Natural killer cell (primary cell): ENCODE results near the gene CLDN15. TPM values are rescaled to one million over a fixed set of nuclear protein-coding genes. Genes with fewer than 3 reads are reported as not detected.

ENCODE experiments used
- ATAC-seq, 3 donors: fragments of 150-1000 bp in 2 of 3; fragments of 200-7000 bp in 1 of 3; cut with Tn5 transposase; 1 replicate in 1 of 3; 2 replicates in 2 of 3; pipeline ENCODE4 v1.10.0; 2021; ENCODE audit warnings: mild to moderate bottlenecking in 2 of 3, moderate library complexity in 2 of 3
- DNase-seq, 2 donors: peaks; one replicate each; pipeline versions ENCODE4 v3.0.0 to v3.0.0-alpha.2; 2013 to 2021; ENCODE audit warnings: mixed read lengths in 1 of 2
- H3K27ac ChIP-seq: one replicate; pipeline ENCODE4 v1.5.1; 2013; ENCODE audit warnings: mild to moderate bottlenecking, low read length
- H3K27me3 ChIP-seq: one replicate; pipeline ENCODE4 v1.6.1; 2013; ENCODE audit warnings: low read length; ENCODE audit not compliant: control insufficient read depth, insufficient read depth
- H3K36me3 ChIP-seq: one replicate; pipeline ENCODE4 v1.6.1; 2013; ENCODE audit warnings: low read length; ENCODE audit not compliant: control insufficient read depth, insufficient read depth
- H3K4me1 ChIP-seq: one replicate; pipeline ENCODE4 v1.6.1; 2013; ENCODE audit warnings: low read length; ENCODE audit not compliant: control insufficient read depth, insufficient read depth
- H3K4me3 ChIP-seq: one replicate; pipeline ENCODE4 v1.5.1; 2013; ENCODE audit warnings: low read length
- H3K9me3 ChIP-seq: one replicate; pipeline ENCODE4 v1.6.1; 2013; ENCODE audit warnings: low read length; ENCODE audit not compliant: control insufficient read depth, insufficient read depth
- H3K27ac Mint-ChIP-seq, 2 donors: one replicate each; pipeline ENCODE4 v1.8.0; 2022; ENCODE audit warnings: mild to moderate bottlenecking in 2 of 2, mixed read lengths in 2 of 2, moderate library complexity in 1 of 2
- H3K27me3 Mint-ChIP-seq, 2 donors: one replicate each; pipeline ENCODE4 v1.8.0; 2022; ENCODE audit warnings: low read depth in 2 of 2, mixed read lengths in 2 of 2
- H3K36me3 Mint-ChIP-seq: one replicate; pipeline ENCODE4 v1.8.0; 2022; ENCODE audit warnings: mixed read lengths
- H3K4me1 Mint-ChIP-seq, 2 donors: one replicate each; pipeline ENCODE4 v1.8.0; 2022; ENCODE audit warnings: mixed read lengths in 2 of 2
- H3K4me3 Mint-ChIP-seq: one replicate; pipeline ENCODE4 v1.8.0; 2022; ENCODE audit warnings: mild to moderate bottlenecking, moderate library complexity, mixed read lengths
- H3K9me3 Mint-ChIP-seq, 2 donors: one replicate each; pipeline ENCODE4 v1.8.0; 2022; ENCODE audit warnings: mixed read lengths in 2 of 2
- CTCF ChIP-seq: fragments of 200-600 bp; IDR thresholded peaks from one replicate; pipeline ENCODE4 v1.8.0; 2022; ENCODE audit warnings: antibody characterized with exemption
- WGBS: methylation state at CpG from one replicate; pipeline ENCODE4 v1.1.7; 2013; ENCODE audit warnings: missing lambda C conversion rate; ENCODE audit not compliant: insufficient coverage; 5-methylcytosine and 5-hydroxymethylcytosine counted together
- intact Hi-C: fragments of 100-400 bp; cut with micrococcal nuclease; formaldehyde crosslinking; loops from one replicate; pipeline ENCODE4 v1.14.2; 2022
- total RNA-seq, 4 donors: library from RNA; stranded (reverse); fragments of 120-200 nt in 1 of 4; gene quantifications; one replicate each; pipeline versions ENCODE4 v1.2.3 to v1.2.4, GENCODE V29; 2013 to 2022

CLDN15 gene
- total RNA-seq, 3 donors from 2014 or later (not counting 1 experiment from before 2014, with no cell fraction given) = 13.7 to 22.0 (median 19.3) TPM

- Mint-ChIP-seq H3K9me3 (no peaks in the 10 kb centered on the region), H3K27ac (no peak overlapping the region), H3K36me3 (no peaks in the 10 kb centered on the region), H3K27me3 (peaks cover 0 to 6% of the 10 kb centered on the region in 2 donors), H3K4me1 (peaks cover 0 to 8% of the 10 kb centered on the region in 2 donors), H3K4me3 (no peak overlapping the region)
- no peaks in the 10 kb centered on the region for H3K36me3 ChIP-seq
- WGBS = 88% methylated on average over 24 of the region's 24 CpGs
- no peak overlapping the region for H3K4me3 ChIP-seq
- H3K27me3 ChIP-seq = no peaks in the 10 kb centered on the region
- no peak for TF ChIP-seq CTCF
- DNase-seq = no peak
- ATAC-seq = no peak
- H3K4me1 ChIP-seq = peaks cover 5% of the 10 kb centered on the region
- intact Hi-C loops = no loop called here
- no peaks in the 10 kb centered on the region for H3K9me3 ChIP-seq
- no peak overlapping the region for H3K27ac ChIP-seq
These were observed 41.1 kb upstream of the CLDN15 start for GRCh38 chr7:101278461-101279292.

- no peak for ATAC-seq
- no peaks in the 10 kb centered on the region for H3K27me3 ChIP-seq
- no peaks in the 10 kb centered on the region for H3K4me1 ChIP-seq
- Mint-ChIP-seq H3K4me1 (no peaks in the 10 kb centered on the region), H3K36me3 (no peaks in the 10 kb centered on the region), H3K27ac (no peak overlapping the region), H3K27me3 (peaks cover 9 to 11% of the 10 kb centered on the region in 2 donors), H3K4me3 (no peak overlapping the region), H3K9me3 (no peaks in the 10 kb centered on the region)
- H3K36me3 ChIP-seq = no peaks in the 10 kb centered on the region
- no peaks in the 10 kb centered on the region for H3K9me3 ChIP-seq
- no peak overlapping the region for H3K27ac ChIP-seq
- no peak for DNase-seq
- H3K4me3 ChIP-seq = no peak overlapping the region
- intact Hi-C loops = no loop called here
- WGBS = 75% methylated on average over 9 of the region's 9 CpGs
- no peak for TF ChIP-seq CTCF
These were observed 39.6 kb upstream of the CLDN15 start for GRCh38 chr7:101277155-101277554.

DNA sequence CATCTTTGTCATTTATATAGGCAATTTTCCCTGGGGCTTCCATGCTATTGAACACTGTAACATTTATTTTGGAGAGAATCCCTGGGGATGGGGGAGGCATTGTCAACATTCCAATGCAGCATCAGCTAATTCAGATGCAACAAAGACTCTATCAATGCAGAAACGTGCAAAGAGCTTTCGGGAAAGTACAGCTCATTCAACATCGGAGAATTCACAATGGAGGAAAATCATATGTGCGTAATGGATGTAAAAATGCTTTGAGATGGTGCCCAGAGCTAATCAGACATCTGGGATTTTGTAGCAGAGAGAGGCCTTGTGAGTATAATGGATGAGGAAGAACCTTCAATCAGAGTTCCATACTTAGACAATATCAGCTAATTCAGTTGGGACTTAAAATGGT lies 35.6 kb upstream of the CLDN15 start:
- H3K27ac ChIP-seq = no peak overlapping the region
- ATAC-seq = no peak
- no peak for TF ChIP-seq CTCF
- no peaks in the 10 kb centered on the region for H3K36me3 Mint-ChIP-seq
- H3K4me3 Mint-ChIP-seq = no peak overlapping the region
- intact Hi-C loops = no loop called here
- no peak overlapping the region for H3K27ac Mint-ChIP-seq
- H3K9me3 ChIP-seq = no peaks in the 10 kb centered on the region
- H3K9me3 Mint-ChIP-seq = no peaks in the 10 kb centered on the region
- peaks cover 6 to 9% of the 10 kb centered on the region in 2 donors for H3K27me3 Mint-ChIP-seq
- H3K27me3 ChIP-seq = no peaks in the 10 kb centered on the region
- H3K36me3 ChIP-seq = no peaks in the 10 kb centered on the region
- no peaks in the 10 kb centered on the region for H3K4me1 ChIP-seq
- H3K4me3 ChIP-seq = no peak overlapping the region
- H3K4me1 Mint-ChIP-seq = no peaks in the 10 kb centered on the region
- WGBS = 92% methylated on average over 4 of the region's 4 CpGs
- no peak for DNase-seq

- Mint-ChIP-seq H3K27ac (no peak overlapping the region), H3K9me3 (no peaks in the 10 kb centered on the region), H3K36me3 (no peaks in the 10 kb centered on the region), H3K27me3 (peaks cover 5 to 11% of the 10 kb centered on the region in 2 donors), H3K4me3 (no peak overlapping the region), H3K4me1 (no peaks in the 10 kb centered on the region)
- intact Hi-C loops = no loop called here
- DNase-seq (no peak), ATAC-seq (no peak)
- Histone ChIP-seq H3K36me3 (no peaks in the 10 kb centered on the region), H3K4me1 (no peaks in the 10 kb centered on the region), H3K9me3 (no peaks in the 10 kb centered on the region), H3K4me3 (no peak overlapping the region), H3K27me3 (no peaks in the 10 kb centered on the region), H3K27ac (no peak overlapping the region)
- 73% methylated on average over 5 of the region's 5 CpGs for WGBS
- no peak for TF ChIP-seq CTCF
These were observed 33.4 kb upstream of the CLDN15 start for GRCh38 chr7:101271021-101271420.
